SHP77 treated with DMSO at 0.1 percent for 48 hours (cell line): ENCODE results near the gene TIGD1.

Experiments used
- DNase-seq: peaks from one replicate; lab custom pipeline; 2025; lab: John Stamatoyannopoulos, UW

TIGD1 gene

DNA sequence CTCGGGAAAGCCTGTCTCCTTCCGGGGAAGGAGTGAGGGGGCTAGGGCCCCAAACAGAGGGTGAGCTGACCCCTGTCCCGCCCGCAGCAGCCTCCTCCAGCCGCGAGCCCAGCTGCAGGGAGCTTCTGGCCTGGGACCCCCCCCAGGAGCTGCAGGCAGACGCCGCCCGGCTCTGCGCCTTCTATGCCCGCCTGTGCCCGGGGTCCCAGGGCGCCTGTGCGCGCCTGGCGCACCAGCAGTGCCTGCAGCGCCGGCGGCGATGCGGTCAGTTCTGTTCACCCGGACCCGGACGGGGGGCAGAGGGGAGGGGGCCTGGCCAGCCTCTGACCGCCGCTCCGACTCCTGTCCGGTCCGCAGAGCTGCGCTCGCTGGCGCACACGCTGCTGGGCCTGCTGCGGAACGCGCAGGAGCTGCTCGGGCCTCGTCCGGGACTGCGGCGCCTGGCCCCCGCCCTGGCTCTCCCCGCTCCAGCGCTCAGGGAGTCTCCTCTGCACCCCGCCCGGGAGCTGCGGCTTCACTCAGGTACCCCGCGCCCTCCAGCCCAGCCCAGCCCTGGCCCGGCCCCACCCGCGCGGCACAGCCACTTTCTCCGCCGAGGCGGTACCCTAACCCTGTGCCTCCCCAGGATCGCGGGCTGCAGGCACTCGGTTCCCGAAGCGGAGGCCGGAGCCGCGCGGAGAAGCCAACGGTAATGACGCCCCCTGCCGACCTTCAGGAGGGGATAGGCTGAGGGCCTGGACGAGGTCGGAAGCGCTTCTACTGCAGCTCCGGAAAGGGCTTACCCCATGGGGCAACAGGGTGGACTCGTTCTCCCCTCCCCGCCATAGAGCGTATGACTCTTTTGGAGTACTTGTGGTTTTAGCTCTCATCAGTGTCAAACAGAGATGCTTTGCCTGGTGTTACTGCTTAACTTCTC is 26.4 kb downstream of the TIGD1 start:
- no peak for DNase-seq

DNA sequence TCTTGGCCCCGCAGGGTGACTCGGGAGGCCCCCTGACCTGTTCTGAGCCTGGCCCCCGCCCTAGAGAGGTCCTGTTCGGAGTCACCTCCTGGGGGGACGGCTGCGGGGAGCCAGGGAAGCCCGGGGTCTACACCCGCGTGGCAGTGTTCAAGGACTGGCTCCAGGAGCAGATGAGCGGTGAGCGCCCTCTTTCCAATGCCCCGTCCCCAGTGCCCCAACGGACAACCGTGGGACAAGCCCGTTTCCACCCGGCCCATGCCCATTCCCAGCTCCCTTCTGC is 27.0 kb downstream of the TIGD1 start:
- DNase-seq, result no peak

- DNase-seq, result no peak
Measured at GRCh38 chr2:232522623-232523401, 27.5 kb downstream of the TIGD1 start.

DNA sequence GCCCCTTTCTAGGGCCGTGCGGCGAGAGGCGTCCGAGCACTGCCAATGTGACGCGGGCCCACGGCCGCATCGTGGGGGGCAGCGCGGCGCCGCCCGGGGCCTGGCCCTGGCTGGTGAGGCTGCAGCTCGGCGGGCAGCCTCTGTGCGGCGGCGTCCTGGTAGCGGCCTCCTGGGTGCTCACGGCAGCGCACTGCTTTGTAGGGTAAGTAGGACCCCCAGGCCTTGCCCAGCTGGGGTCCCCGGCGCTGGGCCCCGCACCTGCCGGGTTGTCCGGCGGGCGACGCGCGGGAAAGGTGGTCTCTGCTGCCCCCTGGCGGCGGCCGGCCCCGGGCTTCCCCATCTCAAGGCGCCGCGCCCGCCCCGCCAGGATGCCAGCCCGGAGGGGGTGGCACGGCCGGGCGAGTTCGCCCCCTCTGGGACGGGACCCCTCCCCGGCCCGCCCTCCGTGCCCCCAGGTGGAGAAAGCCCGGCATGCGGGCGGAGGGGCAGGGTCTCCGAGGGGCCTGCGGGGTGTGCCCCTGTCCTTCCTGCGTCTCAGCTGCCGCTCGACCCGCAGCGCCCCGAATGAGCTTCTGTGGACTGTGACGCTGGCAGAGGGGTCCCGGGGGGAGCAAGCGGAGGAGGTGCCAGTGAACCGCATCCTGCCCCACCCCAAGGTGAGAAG is 28.3 kb downstream of the TIGD1 start:
- DNase-seq, result no peak

DNA sequence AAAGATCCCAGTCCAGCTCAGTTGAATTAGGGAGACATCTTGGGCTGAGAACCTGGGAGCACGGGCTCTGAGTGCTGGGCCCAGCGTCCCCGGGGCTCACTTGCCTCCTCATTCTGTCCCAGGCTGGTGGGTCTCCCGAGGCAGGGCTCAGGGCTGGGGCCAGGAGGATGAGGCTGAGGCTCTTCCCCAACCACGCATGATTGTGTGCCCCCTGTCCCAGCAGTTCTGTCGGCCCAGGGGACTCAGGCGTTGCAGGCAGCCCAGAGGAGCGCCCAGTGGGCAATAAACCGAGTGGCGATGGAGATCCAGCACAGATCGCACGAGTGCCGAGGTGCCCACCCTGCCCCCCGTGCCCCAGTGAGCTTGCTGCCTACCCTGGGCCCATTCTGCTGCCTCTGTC is 29.3 kb downstream of the TIGD1 start:
- no peak for DNase-seq

DNA sequence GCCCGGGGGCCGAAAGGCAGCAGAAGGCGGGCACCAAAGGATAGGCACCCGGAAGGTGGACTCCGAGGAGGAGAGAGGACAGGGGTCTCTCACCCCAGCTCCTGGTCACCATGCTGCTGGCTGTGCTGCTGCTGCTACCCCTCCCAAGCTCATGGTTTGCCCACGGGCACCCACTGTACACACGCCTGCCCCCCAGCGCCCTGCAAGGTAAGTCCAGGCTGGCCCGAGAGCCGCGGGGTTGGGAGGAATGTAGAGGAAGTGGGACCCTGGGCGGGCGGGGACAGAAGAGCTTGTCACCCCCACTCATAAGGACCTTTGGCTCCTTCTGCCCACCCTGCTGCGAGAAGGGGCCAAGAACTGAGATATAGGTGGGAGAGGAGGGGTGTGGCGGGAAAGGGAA is 29.9 kb downstream of the TIGD1 start:
- no peak for DNase-seq

DNA sequence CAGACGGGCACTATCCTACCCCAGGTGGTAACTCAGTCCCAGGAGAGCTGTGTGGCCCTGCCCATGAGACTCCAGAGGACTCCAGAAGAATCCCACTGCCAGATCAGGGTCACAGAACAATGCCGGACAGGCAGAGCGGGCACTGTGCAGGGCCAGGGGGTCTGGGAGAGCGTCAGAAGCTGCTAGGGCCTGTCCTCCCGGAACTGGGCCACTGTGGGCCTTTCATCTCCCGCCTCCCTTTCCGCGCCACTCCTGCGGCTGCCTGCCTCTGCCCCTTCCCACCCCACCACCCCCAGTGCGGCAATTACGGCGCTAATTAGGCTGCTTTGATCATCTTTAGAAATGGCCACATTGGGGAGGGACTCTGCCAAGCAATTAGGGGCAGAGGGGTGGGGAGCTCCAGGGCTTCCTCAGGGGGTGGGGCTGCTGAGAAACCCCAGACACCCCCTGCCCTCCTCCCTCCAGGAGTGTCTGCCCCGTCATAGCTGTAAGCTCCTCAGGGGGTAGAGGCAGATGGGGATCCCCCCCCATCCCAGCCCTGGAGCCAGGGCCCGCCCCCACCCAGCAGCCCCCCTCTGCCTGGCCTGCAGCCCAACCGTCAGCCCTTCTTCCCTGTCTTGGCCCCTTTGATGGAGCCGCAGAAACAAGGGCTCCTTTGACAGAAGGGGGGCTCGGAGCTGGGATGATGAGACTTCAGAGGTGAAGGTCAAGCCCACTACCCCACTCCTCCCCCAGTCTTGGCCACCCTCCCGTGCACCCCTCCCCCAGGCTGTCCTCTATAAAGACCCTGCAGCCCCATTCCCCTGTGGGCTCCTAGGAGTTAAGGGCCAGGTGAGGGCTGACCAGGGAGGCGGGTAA is 30.5 kb downstream of the TIGD1 start, which contains the start of gene PRSS56:
TSS of gene PRSS56 (plus strand) at position 808 of the 858 bp plus-strand sequence. CDS start 211 bp downstream, outside the sequence.
- no peak for DNase-seq

DNA sequence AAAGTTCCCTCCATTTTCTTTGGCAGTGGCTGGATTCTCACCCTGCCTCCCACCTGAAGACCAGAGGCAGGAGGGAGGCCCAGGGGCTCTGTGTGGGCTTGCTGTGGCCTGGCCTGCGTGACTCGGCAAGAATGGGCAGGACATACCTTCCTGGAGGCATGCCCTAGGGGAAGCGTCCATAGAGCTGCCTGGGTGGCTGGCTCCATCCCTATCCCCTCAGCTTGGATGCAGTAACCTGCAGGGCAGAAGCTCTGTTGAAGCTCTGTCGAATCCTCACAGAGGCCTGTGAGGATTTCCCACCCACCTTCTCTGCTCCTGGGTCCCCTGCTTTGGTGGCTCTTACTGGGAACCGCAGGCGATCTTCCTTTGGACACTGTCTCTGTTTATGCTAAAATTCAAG is 31.5 kb downstream of the TIGD1 start:
- no peak for DNase-seq

DNA sequence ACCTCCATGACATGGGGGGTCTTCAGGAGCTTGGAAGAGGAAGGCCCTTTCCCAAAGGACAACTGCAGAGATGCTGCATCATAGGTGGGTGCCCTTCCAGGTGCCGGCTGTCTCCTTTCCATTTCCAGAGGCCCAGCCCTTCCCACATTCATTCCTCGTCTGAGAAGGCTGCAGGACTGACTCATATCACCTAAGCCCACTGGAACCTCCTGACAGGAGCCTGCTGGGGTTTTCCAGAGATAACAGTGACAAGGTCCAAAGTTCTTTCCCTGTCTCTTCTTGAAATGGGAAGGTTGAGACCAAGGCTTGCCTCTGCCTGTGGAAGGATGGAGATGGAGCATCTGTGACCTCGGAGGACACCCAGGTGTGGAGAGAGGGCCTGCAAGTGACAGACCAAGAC is 33.8 kb downstream of the TIGD1 start:
- DNase-seq, result no peak

DNA sequence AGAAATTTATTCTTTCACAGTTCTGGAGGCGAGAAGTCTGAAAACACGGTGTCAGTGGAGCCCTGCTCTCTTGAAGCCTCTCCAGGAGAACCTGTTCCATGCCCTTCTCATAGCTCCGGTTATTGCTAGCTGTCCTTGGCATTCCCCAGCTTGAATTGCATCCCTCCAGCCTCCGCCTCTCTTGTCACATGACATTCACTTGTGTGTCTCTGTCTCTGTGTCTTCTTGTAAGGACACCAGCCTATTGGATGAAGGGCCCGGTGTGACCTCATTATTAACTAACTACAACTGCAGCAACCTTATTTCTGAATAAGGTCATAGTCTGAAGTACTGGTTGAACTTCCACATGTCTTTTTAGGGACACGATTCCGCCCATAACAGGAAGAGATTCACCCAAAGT is 34.7 kb downstream of the TIGD1 start:
- DNase-seq, result no peak

DNA sequence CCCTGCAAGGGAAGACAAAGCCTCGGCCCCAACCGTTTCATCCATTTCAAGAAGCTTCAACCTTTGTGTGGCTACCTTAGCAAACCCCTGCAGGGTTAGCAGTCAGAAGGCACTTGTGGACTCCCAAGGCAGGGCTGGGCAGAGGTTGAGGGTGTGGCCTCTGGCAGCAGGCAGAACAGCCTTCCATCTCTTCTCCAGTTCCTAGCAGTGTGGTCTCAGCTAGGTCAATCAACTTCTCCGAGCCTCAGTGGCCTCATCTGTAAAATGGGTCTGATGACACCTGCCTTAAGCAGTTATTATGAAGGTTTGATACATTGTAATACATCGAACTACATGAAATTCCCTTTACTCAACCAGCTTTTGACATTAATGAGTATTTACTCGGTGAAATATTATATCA is 37.0 kb downstream of the TIGD1 start:
- no peak for DNase-seq

DNA sequence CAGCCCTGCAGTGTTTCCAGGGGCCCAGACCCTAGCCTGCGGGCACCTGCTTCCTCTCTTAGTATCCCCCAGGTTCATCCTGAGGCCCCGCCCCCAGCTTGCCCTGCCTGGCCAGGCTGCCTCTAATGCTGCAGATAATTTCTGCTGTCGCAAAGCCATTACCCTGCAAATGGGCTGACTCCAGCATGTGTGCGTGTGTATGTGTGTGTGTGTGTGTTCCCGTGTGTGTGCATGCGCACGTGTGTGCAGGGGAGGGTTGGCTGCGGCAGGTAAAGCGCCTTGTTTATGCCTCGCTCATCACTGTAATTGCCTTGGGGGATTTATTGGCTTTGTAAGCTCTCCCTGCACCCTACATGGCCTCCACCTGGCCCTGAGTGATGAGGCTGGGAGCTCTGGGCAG is 37.8 kb downstream of the TIGD1 start:
- DNase-seq, result no peak

- DNase-seq, result peak; percentile 59
Measured at GRCh38 chr2:232511336-232511890, 38.9 kb downstream of the TIGD1 start.

DNA sequence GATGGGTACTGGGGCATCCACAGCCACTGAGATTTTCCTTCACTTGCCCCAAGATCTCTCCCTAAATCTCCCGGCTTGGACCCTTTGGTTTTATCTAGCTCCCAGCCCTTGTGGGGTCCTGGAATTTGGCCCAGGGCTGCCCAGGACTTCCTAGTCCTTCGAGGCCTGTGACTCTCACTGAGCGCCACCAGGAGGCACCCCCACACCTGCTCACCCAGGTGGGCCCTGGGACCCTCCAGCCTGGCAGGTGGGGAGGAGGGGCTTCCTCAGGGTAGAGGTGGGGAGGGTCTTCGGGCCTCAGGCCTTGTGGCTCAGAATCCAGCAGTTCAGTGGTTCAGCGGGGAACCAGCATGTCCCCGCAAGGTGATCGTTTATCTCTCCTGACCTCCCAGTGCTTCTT is 42.1 kb downstream of the TIGD1 start:
- no peak for DNase-seq

DNA sequence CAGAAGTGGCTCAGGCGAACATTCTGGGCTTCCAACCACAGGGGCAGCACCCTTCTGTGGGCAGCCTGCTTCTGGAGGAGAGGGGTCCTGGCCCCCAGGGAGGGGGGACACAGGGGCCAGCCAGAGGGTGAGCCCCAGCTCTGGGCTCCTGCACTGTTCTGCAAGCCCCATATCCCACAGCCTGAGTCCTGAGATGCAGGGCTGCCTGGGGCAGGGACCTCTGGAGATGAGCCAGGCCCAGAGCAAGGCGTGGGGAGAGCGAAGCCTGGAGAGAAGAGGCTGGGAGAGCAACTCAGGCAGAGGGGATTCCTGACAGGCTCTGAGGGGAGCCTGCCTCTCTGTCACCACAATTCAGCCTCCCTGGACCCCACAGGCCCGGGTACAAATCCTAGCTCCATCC is 43.6 kb downstream of the TIGD1 start:
- no peak for DNase-seq

DNA sequence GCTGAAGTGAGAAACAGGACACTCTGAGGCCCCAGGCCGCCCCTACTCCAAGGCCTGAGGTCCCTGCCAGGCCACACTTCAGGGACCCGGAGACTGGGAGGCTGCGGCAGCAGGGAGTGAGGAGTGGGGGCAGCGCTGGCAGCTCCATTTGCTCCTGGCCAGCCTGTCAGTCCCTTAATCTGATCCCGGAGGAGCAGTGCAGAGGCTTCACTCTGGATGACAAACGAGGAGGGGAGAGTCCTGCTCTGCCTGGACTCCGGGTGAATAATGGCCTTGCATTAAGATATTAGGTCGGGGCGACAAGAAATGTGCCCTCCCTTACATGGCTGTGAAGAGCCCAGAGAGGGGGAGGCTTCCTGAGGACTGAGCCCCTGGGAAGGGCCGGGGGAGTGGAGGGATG is 44.5 kb downstream of the TIGD1 start:
- no peak for DNase-seq

DNA sequence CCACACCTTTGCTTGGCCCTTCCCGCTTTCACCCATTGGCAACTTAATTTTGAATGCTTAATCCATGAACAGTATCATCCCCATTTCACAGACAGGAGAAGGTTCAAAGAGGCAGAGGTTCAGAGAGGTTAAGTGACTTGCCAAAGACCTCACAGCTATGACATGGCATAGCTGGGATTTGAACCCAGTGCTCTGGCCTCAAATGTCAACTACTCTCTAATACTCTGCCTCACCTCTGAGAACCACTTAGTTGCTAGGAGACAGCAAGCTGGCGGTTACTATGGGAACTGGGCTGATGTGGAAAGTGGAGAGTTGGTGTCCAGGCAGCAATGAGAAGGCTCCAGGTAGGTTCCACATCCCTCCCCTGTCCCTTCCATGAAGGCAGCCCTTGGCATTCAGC is 45.9 kb downstream of the TIGD1 start:
- DNase-seq, result no peak

GRCh38 chr2:232503809-232504323 is 46.5 kb downstream of the TIGD1 start:
- no peak for DNase-seq

- DNase-seq, result peak; percentile 71
Measured at GRCh38 chr2:232502911-232503808, 47.2 kb downstream of the TIGD1 start.

DNA sequence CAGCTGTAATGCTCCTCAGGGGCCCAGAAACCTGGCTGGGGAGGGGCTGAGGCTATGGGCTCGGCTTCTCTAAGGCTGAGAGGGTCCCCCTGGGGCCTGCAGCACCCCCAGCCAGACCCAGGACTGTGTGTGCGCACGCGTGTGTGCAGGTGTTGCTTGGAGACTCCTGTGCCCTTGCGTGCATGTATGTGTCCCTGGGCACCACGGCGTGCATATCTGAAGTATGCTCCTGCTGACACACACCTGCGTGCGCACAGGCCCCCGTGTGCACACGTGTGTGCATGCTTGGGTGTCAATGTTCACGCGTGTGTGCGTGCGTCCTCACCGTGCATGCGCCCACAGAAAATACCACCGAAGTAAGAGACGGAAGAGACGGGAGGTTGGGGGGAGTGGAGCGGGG is 47.8 kb downstream of the TIGD1 start:
- DNase-seq, result no peak
